AG10803 (cell line): ENCODE measurements around the gene VSTM2L.

ENCODE experiments used
- DNase-seq: peaks from one replicate; pipeline ENCODE4 v3.0.0; 2010; ENCODE audit warnings: low read depth
- H3K4me3 ChIP-seq: 2 replicates; pipeline ENCODE4 v1.5.1; 2011; ENCODE audit warnings: mild to moderate bottlenecking, low read length, control low read depth
- CTCF ChIP-seq: conservative IDR thresholded peaks from 2 replicates; pipeline ENCODE4 v1.5.1; 2011; ENCODE audit warnings: mild to moderate bottlenecking, low read length, control low read depth, inconsistent platforms

Gene VSTM2L

GRCh38 chr20:37940858-37941257 is 37.9 kb downstream of the VSTM2L start:
- TF ChIP-seq CTCF = no peak
- no peak overlapping the region for H3K4me3 ChIP-seq
- no peak for DNase-seq

GRCh38 chr20:37941332-37941731 is 38.4 kb downstream of the VSTM2L start:
- DNase-seq = no peak
- TF ChIP-seq CTCF = no peak
- no peak overlapping the region for H3K4me3 ChIP-seq

GRCh38 chr20:37941992-37942391 is 39.1 kb downstream of the VSTM2L start:
- TF ChIP-seq CTCF = no peak
- no peak overlapping the region for H3K4me3 ChIP-seq
- no peak for DNase-seq

DNA sequence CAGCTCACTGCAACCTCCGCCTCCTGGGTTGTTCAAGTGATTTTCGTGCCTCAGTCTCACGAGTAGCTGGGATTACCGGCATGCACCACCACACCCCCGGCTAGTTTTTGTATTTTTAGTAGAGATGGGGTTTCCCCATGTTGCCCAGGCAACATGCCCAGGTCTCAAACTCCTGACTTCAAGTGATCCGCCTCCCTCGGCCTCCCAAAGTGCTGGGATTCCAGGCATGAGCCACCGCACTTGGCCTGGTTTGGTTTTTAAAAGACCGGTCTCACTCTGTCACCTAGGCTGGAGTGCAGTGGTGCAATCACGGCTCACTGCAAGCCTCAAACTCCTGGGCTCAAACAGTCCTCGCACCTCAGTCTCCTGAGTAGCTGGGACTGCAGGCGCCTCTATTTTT is 40.1 kb downstream of the VSTM2L start:
- H3K4me3 ChIP-seq = no peak overlapping the region
- no peak for TF ChIP-seq CTCF
- no peak for DNase-seq

DNA sequence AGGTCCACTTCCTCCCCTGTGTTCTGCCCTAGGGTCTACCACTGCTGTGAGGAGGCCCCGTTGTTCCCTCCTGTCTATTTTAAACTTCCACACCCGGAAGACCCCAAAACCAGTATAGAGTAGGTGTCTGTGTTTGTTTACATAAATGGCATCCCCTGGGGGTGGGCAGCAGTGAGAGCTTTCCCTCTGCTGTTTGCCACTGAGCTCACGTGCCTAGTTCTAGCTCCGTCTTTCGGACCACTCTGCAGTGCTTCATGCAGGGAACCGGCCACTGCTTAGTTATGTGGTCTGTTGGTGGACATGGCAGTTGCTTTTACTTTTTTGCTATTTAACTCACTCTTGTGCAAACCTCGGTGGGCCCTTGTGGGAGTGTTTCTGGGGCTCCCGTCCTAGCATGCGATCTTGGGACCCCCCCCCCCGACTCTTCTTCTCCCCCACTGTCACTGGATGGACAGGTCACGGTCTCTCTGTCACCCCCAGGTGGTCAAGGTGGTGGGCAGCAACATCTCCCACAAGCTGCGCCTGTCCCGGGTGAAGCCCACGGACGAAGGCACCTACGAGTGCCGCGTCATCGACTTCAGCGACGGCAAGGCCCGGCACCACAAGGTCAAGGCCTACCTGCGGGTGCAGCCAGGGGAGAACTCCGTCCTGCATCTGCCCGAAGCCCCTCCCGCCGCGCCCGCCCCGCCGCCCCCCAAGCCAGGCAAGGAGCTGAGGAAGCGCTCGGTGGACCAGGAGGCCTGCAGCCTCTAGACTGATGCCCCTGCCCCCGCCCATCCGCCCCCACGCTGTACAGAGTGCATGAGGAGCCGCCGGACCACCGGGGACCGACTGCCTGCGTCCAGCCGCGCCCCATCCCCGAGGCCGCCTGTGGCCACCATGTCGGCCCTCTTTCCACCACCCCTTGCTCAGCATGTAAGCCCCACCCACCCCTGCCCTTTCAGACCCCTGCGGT is 40.9 kb downstream of the VSTM2L start:
- TF ChIP-seq CTCF = no peak
- H3K4me3 ChIP-seq = no peak overlapping the region
- no peak for DNase-seq

DNA sequence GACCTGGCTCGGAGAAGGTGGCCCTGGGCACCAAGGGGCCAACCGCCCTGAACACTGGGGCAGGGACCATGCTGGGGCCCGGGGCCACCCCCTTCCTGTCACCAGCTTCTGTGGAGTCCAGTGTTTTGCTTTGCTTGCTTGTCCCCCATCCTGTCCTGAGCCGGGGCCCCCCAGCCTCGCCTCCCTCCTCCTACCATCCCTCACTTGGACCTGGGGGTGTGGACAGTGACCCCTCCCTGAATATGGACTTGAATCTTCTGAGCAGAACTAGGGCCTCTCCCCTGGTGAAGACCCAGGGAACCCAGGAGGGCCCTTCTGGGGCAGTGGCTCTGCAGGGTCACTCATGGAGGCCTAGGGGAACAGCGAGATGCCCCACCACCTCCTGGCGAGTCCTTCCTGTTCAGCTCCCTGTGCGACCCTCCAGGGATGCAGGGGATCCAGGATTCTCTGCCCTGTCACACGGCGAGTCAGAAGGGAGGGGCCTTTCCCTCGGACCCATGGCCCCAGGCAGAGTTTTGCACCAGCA is 41.6 kb downstream of the VSTM2L start:
- no peak overlapping the region for H3K4me3 ChIP-seq
- DNase-seq = no peak
- TF ChIP-seq CTCF = no peak

DNA sequence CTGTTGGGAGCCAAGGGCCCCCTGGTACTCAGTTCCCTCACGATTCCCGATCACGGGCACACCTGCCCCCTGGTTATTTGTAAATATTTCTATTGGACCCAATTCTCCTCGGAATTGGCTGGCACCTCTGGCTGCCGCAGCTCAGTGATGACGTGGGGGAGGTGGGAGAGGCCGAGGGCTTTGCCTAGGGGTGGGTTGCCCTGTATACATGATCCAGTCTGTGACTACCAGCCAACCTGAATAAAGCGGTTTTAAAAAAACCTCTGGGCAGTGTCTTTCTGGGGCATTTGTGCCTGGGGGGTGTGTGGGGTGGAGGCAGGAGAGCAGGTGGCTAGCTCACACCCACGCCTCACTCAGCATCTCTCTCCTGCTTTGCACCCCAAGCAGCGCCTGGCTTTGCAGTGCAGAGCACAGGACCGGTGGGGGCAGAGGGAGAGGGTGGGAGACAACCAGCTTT is 42.2 kb downstream of the VSTM2L start:
- TF ChIP-seq CTCF = no peak
- no peak for DNase-seq

More for the DNA sequence above, 42.2 kb downstream of the VSTM2L start:
- H3K4me3 ChIP-seq = no peak overlapping the region
